OCI-LY3 (cell line): ENCODE results near the gene IKZF5.

Experiments
- H2AFZ ChIP-seq: fragments of 200-600, 300-600 bp; shearing (Covaris generic); 2 replicates; pipeline ENCODE4 v1.6.0; 2014; ENCODE audit warnings: antibody characterized with exemption, low read depth, low read length
- H3K27ac ChIP-seq: fragments of 200-600, 300-600 bp; sonication (generic); 2 replicates; pipeline ENCODE4 v1.5.1; 2014; ENCODE audit warnings: mild to moderate bottlenecking, low read length, moderate library complexity, mixed read lengths
- H3K27me3 ChIP-seq: fragments of 200-600, 300-600 bp; sonication (generic); 2 replicates; pipeline ENCODE4 v1.6.1; 2014; ENCODE audit warnings: low read depth, low read length, mixed read lengths
- H3K36me3 ChIP-seq: fragments of 200-600, 300-600 bp; sonication (generic); replicated peaks from 2 replicates; pipeline ENCODE3; 2014; ENCODE audit warnings: low read depth, low read length, mixed read lengths
- H3K4me1 ChIP-seq: fragments of 300-600, 200-600 bp; sonication (generic); 2 replicates; pipeline ENCODE4 v1.6.1; 2014; ENCODE audit warnings: low read length, mixed read lengths
- H3K4me2 ChIP-seq: fragments of 200-600, 300-600 bp; sonication (generic); 2 replicates; pipeline ENCODE4 v1.6.1; 2014; ENCODE audit warnings: low read length, mixed read lengths
- H3K4me3 ChIP-seq: fragments of 300-600, 200-600 bp; sonication (generic); 2 replicates; pipeline ENCODE4 v1.5.1; 2014; ENCODE audit warnings: antibody characterized with exemption, mild to moderate bottlenecking, low read length, moderate library complexity
- H3K79me2 ChIP-seq: fragments of 300-600, 200-600 bp; shearing (Covaris generic); 2 replicates; pipeline ENCODE4 v1.6.1; 2014; ENCODE audit warnings: mild to moderate bottlenecking, low read length, mixed read lengths
- H3K9ac ChIP-seq: fragments of 300-600, 200-600 bp; shearing (Covaris generic); 2 replicates; pipeline ENCODE4 v1.6.0; 2014; ENCODE audit warnings: mild to moderate bottlenecking, low read length, moderate library complexity
- H3K9me3 ChIP-seq: fragments of 200-600, 300-600 bp; shearing (Covaris generic); 2 replicates; pipeline ENCODE4 v1.6.1; 2014; ENCODE audit warnings: low read length, mixed read lengths; ENCODE audit not compliant: insufficient read depth
- H4K20me1 ChIP-seq: fragments of 200-600, 300-600 bp; sonication (generic); 2 replicates; pipeline ENCODE4 v1.6.1; 2016; ENCODE audit warnings: low read length, mixed read lengths; ENCODE audit not compliant: insufficient read depth
- CTCF ChIP-seq: fragments of 200-600, 300-600 bp; sonication (generic); IDR thresholded peaks from 2 replicates; pipeline ENCODE4 v1.5.1; 2014; ENCODE audit warnings: antibody characterized with exemption, low read length, low read depth
- EZH2phosphoT487 ChIP-seq: fragments of 200-600 bp; shearing (Covaris generic); IDR thresholded peaks from 2 replicates; pipeline ENCODE4 v1.6.1; 2018; ENCODE audit warnings: antibody characterized with exemption, mixed run types, low read depth

The IKZF5 gene

GRCh38 chr10:122981066-122981464 is 27.5 kb downstream of the IKZF5 start:
- TF ChIP-seq EZH2phosphoT487, result no peak
- TF ChIP-seq CTCF, result no peak
- Histone ChIP-seq H4K20me1 (no peaks in the 10 kb centered on the region), H3K9ac (peak overlapping the region; percentile 55), H3K36me3 (no peaks in the 10 kb centered on the region), H2AFZ (peak overlapping the region; percentile 47; the same call in 1 of the 2 replicates), H3K4me3 (peak overlapping the region; percentile 85), H3K9me3 (no peaks in the 10 kb centered on the region), H3K27ac (no peak overlapping the region), H3K79me2 (no peaks in the 10 kb centered on the region), H3K4me2 (peak overlapping the region; percentile 82), H3K27me3 (no peaks in the 10 kb centered on the region), H3K4me1 (peaks cover 9% of the 10 kb centered on the region; the same call in 1 of the 2 replicates)

DNA sequence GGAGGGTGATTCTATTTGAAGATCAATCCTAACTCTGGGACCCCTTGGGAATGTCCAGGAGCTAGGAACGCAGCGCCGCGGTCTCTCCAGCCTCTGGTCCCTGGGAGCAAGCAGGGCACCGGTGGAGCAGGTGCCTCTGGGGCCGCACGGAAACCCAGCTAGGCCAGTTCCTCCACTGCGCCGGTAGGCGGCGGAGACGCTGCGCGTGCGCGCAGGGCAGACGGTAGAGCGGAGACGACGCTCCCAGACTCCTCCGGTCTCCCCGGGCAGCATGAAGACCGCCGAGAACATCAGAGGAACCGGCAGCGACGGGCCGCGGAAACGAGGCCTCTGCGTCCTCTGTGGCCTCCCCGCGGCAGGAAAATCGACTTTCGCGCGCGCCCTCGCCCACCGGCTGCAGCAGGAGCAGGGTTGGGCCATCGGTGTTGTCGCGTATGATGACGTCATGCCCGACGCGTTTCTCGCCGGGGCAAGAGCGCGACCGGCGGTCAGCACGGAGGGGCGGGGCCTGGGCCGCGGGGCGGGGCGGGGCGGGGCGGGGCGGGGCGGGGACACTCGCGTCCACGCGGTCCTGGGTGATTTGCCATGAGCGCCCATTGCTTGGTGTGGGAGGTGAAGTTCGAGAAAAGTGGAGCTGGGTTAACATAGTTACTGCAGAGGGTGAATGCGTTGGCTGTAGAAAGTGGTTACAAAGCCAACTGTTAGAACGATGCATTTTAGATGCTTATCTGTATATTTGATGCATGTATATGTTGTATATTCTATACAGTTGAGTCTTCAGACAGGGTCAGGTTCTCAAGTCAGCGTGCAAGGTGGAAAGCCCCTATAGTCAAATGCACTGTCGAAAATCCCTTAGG is 28.2 kb downstream of the IKZF5 start, which contains the start of gene PSTK:
Gene PSTK, plus strand, starts transcription at position 193 of the 857 bp plus-strand sequence. Its CDS starts 79 bp downstream, at position 272.
- H3K27ac ChIP-seq, result peak within 1 kb of the TSS; percentile 75
- no peaks in the 10 kb centered on the region for H4K20me1 ChIP-seq
- no peaks in the 10 kb centered on the region for H3K79me2 ChIP-seq
- peaks cover 9% of the 10 kb centered on the region; the same call in 1 of the 2 replicates for H3K4me1 ChIP-seq
- TF ChIP-seq EZH2phosphoT487 (no peak), CTCF (peak; percentile 44)
- H2AFZ ChIP-seq, result peak within 1 kb of the TSS; percentile 80; the same call in 1 of the 2 replicates
- peak within 1 kb of the TSS; percentile 82 for H3K4me2 ChIP-seq
- no peaks in the 10 kb centered on the region for H3K36me3 ChIP-seq
- no peaks in the 10 kb centered on the region for H3K9me3 ChIP-seq
- H3K27me3 ChIP-seq, result no peaks in the 10 kb centered on the region
- H3K9ac ChIP-seq, result peak within 1 kb of the TSS; percentile 73
- H3K4me3 ChIP-seq, result peak within 1 kb of the TSS; percentile 85

- no peaks in the 10 kb centered on the region for H3K79me2 ChIP-seq
- H3K27ac ChIP-seq, result no peak overlapping the region
- H2AFZ ChIP-seq, result no peak overlapping the region
- peak overlapping the region; percentile 24; the same call in 1 of the 2 replicates for H3K4me2 ChIP-seq
- no peaks in the 10 kb centered on the region for H3K36me3 ChIP-seq
- peaks cover 16% of the 10 kb centered on the region for H3K4me1 ChIP-seq
- H3K27me3 ChIP-seq, result no peaks in the 10 kb centered on the region
- H4K20me1 ChIP-seq, result no peaks in the 10 kb centered on the region
- H3K9me3 ChIP-seq, result no peaks in the 10 kb centered on the region
- H3K4me3 ChIP-seq, result no peak overlapping the region
- no peak overlapping the region for H3K9ac ChIP-seq
- TF ChIP-seq EZH2phosphoT487 (no peak), CTCF (no peak)
Measured at GRCh38 chr10:122974543-122975064, 34.0 kb downstream of the IKZF5 start.

- H3K9ac ChIP-seq, result no peak overlapping the region
- no peaks in the 10 kb centered on the region for H3K79me2 ChIP-seq
- H4K20me1 ChIP-seq, result no peaks in the 10 kb centered on the region
- H3K9me3 ChIP-seq, result no peaks in the 10 kb centered on the region
- H3K4me2 ChIP-seq, result peak overlapping the region; percentile 24; the same call in 1 of the 2 replicates
- H3K27ac ChIP-seq, result no peak overlapping the region
- peaks cover 16% of the 10 kb centered on the region for H3K4me1 ChIP-seq
- H3K27me3 ChIP-seq, result no peaks in the 10 kb centered on the region
- no peak overlapping the region for H2AFZ ChIP-seq
- TF ChIP-seq EZH2phosphoT487 (no peak), CTCF (no peak)
- H3K4me3 ChIP-seq, result no peak overlapping the region
- no peaks in the 10 kb centered on the region for H3K36me3 ChIP-seq
Measured at GRCh38 chr10:122974023-122974422, 34.6 kb downstream of the IKZF5 start.
